ENCODE results near the gene RPIA.
"Not testable (repeated sequence)": the region's sequence is repeated elsewhere in the genome, so short reads cannot be mapped to it uniquely, and the experiment has no call there.

Gene RPIA

DNA sequence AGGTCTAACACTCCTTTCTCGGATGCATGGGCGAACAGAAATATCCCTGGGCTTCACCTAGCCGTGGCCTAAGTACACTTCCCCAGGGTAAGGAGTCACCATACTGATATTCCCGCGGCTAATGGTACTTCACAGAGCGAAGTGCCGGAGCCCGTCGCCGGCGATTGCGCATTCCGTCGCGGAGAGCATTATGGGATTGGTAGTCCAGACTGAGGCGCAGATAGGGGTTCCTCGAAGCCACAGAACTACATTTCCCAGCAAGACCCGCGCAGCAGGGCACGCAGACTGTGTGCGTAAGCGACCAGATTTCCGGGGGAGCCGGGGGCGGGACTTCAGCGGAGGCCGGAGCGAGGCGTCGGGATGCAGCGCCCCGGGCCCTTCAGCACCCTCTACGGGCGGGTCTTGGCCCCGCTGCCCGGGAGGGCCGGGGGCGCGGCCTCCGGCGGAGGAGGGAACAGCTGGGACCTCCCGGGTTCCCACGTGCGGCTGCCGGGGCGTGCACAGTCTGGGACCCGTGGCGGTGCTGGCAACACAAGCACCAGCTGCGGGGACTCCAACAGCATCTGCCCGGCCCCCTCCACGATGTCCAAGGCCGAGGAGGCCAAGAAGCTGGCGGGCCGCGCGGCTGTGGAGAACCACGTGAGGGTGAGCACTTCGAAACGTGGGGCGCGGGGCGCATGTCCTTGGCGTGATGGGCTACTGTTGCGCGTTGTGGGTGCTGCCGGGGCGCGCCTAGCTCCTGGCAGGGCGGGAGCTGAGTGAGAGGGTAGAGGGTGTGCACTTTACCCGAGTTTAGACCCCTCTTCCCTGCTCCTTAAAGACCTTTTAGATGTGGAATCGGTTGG, at the start of gene RPIA:
Gene RPIA (plus strand): TSS at position 335 of the 845 bp plus-strand sequence. CDS start 26 bp downstream, at position 361.
- DNase-seq: peak; percentile 99

GRCh38 chr2:88642278-88642677, 49.2 kb upstream of the RPIA start:
- no peak for DNase-seq

GRCh38 chr2:88645291-88645882, 46.1 kb upstream of the RPIA start:
- DNase-seq: not testable (repeated sequence)

- DNase-seq: no peak
Observed at GRCh38 chr2:88651646-88652045, 39.8 kb upstream of the RPIA start.

DNA sequence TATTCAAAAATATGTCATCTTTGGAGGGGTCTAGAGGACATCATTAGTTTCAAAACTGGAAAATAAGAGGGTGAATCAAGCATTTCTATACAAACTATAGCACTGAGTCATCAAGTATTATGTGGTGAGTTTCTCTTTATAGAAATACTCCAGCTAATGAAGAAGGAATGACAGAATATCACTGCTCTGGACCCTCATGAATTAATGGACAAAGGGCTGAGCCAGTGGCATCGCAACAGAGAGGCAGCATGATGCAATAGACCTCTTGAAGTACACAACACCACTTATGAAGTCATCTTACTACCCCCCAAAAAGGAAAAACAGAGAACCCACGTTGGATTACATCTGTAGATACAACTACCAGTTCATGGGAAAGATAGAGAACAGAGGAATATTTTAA, 36.8 kb upstream of the RPIA start:
- no peak for DNase-seq

GRCh38 chr2:88656690-88657089, 34.8 kb upstream of the RPIA start:
- DNase-seq: no peak

- no peak for DNase-seq
Observed at GRCh38 chr2:88657131-88657530, 34.3 kb upstream of the RPIA start.

DNA sequence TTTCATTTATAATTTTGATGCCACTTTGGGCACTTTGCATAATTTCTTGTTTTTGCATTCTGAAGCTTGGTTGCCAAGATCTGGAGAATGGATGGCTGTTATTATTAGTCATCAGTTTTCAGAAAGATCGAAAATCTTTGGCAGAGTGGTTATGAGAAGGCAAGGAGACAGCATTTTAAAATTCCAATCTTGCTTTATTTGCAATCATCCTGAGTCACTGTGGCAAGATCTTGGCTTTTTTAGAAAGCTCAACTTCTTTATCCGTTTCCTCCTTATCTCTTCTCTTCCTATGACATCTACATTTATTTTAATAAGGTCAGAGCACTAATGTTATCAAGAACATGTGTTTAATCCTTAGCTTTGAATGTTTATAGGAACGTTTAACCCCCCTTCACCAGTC, 33.1 kb upstream of the RPIA start:
- DNase-seq: no peak

DNA sequence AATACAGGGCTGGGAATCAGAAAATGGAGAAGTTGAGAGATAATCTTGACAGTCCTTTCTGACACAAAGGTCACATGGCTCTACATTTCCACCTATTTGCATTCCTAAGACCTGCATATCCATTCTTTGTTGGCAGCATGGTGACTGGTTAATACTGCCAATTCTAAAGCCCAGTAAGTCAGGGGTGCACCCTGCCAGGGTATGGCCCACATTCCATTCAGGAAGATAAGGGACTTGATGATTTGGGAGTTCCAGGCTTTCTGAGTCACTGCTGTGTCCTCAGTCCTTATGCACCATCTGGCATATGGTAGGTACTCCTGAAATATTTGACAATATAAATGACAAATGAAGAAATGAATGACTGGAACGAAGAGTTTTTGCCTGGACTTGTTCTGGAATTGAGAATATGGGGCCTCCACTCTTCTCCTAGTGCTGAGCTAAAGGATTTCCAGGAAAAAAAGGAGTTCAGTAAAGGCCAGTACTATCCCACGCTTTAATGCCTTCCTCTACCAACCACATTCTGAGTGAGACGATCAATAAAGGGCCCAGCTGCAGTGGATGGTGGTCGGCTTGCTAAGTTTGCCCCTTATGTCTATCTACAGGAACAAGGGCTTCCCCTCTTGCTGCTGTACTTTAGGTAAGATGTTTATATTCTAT, 32.5 kb upstream of the RPIA start:
- no peak for DNase-seq

GRCh38 chr2:88659538-88659915, 31.9 kb upstream of the RPIA start:
- no peak for DNase-seq

DNA sequence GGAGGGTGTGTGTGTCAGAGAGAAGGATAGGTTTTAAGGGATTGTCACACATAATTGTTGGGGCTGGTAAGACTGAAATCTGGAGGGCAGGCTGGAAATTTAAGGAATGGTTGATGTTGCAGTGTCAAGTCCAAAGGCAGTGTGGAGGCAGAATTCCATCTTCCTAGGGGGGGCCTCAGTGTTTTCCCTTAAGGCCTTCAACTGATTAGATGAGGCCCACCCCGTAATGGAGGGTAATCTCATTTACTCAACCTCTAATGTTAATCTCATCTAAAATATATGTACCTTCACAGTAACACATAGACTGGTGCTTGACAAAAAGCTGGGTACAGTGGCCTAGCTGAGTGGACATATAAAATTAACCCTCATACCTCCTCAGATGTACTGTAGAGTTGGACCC, 30.9 kb upstream of the RPIA start:
- no peak for DNase-seq

GRCh38 chr2:88666576-88666975, 24.9 kb upstream of the RPIA start:
- no peak for DNase-seq

GRCh38 chr2:88667219-88667618, 24.3 kb upstream of the RPIA start:
- no peak for DNase-seq

DNA sequence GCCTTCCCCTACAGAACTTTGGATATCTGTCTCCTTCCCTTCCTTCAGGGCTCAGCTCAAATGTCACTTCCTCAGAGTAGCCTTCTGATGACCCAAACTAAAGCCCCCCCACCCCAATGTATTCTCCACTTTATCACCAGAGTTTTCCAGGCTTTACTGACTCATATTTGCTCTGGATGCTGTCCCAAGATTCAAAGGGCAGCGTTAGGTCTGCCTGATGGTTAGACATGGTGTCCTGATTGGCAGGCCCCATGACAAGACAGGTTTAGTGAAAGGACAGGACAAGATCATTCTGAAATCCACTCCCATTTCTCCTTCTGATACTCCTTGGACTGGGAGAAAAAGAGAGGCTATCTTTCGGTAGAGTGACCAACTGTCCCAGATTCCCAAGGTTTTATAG, 22.6 kb upstream of the RPIA start:
- no peak for DNase-seq

- peak; percentile 29 to 46 for DNase-seq
Observed at GRCh38 chr2:88669482-88670214, 21.8 kb upstream of the RPIA start.

- DNase-seq: peak; percentile 64 to 78
Observed at GRCh38 chr2:88671786-88672427, 19.6 kb upstream of the RPIA start.

DNA sequence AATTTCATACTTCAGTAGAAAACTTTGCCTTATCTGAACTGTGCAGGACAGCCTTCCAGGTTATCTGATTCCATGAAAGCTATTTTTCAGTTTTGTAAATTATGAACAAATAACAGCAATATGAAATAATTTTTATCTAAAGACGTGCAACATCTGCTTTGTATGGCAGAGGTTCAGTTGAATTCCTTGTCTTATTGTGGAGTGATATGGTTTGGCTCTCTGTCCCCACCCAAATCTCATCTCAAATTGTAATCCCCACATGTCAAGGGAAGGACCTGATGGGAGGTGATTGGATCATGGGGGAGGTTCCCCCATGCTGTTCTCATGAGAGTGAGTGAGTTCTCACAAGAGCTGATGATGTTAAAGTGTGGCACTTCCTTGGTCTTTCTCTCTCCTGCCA, 18.1 kb upstream of the RPIA start:
- DNase-seq: no peak

DNA sequence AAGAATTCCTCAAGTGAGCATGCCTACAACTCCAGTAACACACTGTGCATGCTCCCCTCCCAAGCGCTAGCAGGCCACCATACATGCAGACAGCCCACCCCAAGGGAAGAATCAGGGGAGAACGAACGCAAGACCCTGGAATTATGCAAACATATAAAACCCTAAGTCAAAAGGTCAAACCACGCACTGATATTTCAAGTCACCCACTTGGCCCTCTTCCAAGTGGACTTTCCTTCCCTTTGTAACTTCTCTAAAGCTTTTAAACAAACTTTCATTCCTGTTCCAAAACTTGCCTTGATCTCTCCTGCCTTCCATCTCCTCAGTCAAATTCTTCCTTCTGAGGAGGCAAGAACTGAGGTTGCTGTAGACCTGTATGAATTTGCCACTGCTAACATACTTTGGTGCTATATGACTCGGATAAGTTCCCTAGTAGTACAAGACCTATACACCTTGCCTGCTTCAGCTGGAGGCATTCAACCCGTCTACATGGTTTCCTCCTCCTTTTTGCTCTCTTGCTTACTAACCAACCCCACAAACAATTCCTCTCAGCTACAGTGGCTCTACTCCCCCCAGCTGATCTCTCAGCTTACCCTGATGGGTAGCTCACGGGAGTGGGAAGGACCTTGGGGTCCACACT, 11.1 kb upstream of the RPIA start:
- no peak for DNase-seq

DNA sequence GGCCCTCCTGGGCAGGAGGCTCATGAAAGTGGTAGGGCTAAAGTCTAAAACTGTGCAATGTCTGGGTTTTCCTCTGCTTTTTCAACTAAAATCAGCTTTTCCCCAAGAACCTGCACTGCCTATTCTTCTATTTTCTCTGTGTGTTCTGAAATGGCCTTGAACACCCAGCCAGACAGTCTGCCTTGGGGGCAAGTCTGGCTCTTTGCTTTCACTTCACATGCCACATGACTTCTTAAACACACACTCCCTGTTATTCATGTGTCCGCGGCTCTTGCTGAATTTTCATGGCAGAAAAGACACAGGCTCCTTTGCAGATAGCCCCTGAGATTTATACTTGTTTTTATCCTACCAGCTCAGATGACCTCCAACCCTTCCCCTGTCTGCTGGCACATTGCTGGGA, 10.6 kb upstream of the RPIA start:
- no peak for DNase-seq

DNA sequence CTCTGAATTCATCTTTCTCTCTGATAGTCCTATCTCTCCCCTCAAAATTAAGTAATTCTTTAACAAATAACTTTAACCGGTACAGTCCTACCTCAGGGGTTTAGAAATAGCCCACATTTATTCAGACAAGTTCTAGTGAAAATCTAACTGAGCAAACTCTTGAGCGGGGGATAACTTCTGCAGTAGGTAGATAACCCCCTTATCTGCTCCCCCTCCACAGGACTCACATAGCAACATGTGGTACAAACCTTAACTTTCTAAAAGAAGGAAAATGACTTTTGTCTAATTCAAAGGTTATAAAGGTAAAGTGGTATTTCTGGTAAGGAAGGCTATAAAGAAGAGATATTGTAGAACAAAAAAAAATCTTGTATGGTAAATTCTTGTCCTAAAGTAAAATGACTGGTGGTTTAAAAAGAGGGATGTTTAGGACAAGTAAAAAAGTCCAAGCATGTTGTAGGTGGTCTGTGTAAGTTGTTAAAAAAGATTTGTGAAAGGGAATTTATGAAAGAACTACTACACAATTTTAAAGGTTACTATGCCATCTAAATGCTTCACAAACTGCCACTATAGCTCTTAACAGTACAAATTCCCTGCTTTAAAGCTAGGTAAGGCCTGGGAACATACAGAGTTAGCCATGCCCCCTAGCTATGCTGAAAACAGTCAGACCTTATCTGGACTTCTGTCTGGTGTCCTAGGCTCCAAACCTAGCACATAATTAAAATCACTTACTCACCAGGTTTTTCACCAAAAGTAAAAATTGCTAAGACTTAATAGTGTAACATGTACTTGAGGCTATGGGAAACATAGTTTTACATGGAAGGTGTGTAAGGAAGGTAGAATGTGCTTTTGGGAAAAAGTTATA, 8.1 kb upstream of the RPIA start:
- DNase-seq: peak in 1 of 2 experiments; percentile 15

- DNase-seq: no peak
Observed at GRCh38 chr2:88684519-88684918, 7.0 kb upstream of the RPIA start.
